Head of caudate nucleus (tissue), 42 donors: Measurements from ENCODE around the gene C1QTNF8.

ENCODE experiments used
- DNase-seq, 42 donors: peaks; one replicate each; pipeline versions ENCODE4 v3.0.0 to v3.0.0-alpha.2; 2020 to 2021; ENCODE audit warnings: mixed read lengths in 7 of 42
- intact Hi-C: fragments of 100-400 bp; cut with DNase I; formaldehyde crosslinking; loops from one replicate; pipeline ENCODE4 v1.15.0; 2022

The C1QTNF8 gene

GRCh38 chr16:1070084-1070863, 25.8 kb downstream of the C1QTNF8 start:
- intact Hi-C loops: no loop called here
- no peak for DNase-seq

- no peak for DNase-seq
- intact Hi-C loops: no loop called here
Measured at GRCh38 chr16:1069154-1069553, 26.9 kb downstream of the C1QTNF8 start.

- DNase-seq: peak in 2 of 42 donors; percentile 33 to 49
- intact Hi-C loops: no loop called here
Measured at GRCh38 chr16:1068451-1068850, 27.6 kb downstream of the C1QTNF8 start.

- DNase-seq: no peak
- intact Hi-C loops: no loop called here
Measured at GRCh38 chr16:1067629-1068028, 28.4 kb downstream of the C1QTNF8 start.

GRCh38 chr16:1066584-1067172, 29.4 kb downstream of the C1QTNF8 start:
- DNase-seq: no peak
- intact Hi-C loops: no loop called here

GRCh38 chr16:1065469-1066128, 30.4 kb downstream of the C1QTNF8 start:
- intact Hi-C loops: no loop called here
- no peak for DNase-seq

GRCh38 chr16:1063728-1064127, 32.3 kb downstream of the C1QTNF8 start:
- peak in 40 of 42 donors; percentile 38 to 86 (median 68) for DNase-seq
- intact Hi-C loops: no loop called here

- intact Hi-C loops: no loop called here
- DNase-seq: no peak
Measured at GRCh38 chr16:1062895-1063294, 33.1 kb downstream of the C1QTNF8 start.

GRCh38 chr16:1061769-1062505, 34.1 kb downstream of the C1QTNF8 start:
- intact Hi-C loops: no loop called here
- DNase-seq: no peak

- intact Hi-C loops: no loop called here
Measured at GRCh38 chr16:1060416-1061340, 35.4 kb downstream of the C1QTNF8 start.

GRCh38 chr16:1059310-1059709, 36.7 kb downstream of the C1QTNF8 start:
- DNase-seq: no peak
- intact Hi-C loops: no loop called here

More at GRCh38 chr16:1060416-1061340, 35.4 kb downstream of the C1QTNF8 start:
- DNase-seq: no peak

- no peak for DNase-seq
- intact Hi-C loops: no loop called here
Measured at GRCh38 chr16:1058216-1058615, 37.8 kb downstream of the C1QTNF8 start.

- intact Hi-C loops: no loop called here
- peak in 41 of 42 donors; percentile 17 to 89 (median 71) for DNase-seq
Measured at GRCh38 chr16:1057252-1057932, 38.7 kb downstream of the C1QTNF8 start.

GRCh38 chr16:1056196-1056595, 39.8 kb downstream of the C1QTNF8 start:
- intact Hi-C loops: no loop called here
- DNase-seq: no peak

- no peak for DNase-seq
- intact Hi-C loops: loop anchor here (1.0 kb wide), 1 partner anchor 242 kb away; no protein-coding TSS in a partner anchor
Measured at GRCh38 chr16:1055557-1055924, 40.5 kb downstream of the C1QTNF8 start.

GRCh38 chr16:1054660-1055556, 41.1 kb downstream of the C1QTNF8 start:
- peak; percentile 63 to 93 (median 84) for DNase-seq
- intact Hi-C loops: loop anchor here (1.0 kb wide), 1 partner anchor 242 kb away; no protein-coding TSS in a partner anchor
